Femur (tissue), 1 donor: Measurements from ENCODE around the gene CAPZB.

Experiments
- DNase-seq: peaks from one replicate; pipeline ENCODE4 v3.0.0-alpha.2; 2017

Gene CAPZB

DNA sequence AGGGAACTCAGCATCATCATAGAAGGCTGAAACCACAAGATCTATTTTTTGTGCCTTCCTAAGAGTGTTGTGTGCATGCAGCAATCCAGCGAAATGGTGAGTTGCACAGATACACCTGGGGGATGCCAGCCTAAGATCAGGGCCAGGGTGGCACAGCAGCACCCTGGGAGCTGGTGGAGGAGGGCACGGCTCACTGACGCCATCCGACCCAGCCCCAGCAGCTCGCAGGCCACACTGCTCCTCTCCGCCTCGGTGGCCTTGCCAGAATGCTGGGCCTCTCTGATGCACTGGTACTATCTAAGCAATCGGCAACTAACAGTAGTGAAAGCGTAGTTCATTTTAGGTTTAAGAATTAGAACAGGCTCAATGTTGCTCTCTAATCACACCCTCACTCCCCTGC is 37.8 kb downstream of the CAPZB start:
- DNase-seq: no peak

DNA sequence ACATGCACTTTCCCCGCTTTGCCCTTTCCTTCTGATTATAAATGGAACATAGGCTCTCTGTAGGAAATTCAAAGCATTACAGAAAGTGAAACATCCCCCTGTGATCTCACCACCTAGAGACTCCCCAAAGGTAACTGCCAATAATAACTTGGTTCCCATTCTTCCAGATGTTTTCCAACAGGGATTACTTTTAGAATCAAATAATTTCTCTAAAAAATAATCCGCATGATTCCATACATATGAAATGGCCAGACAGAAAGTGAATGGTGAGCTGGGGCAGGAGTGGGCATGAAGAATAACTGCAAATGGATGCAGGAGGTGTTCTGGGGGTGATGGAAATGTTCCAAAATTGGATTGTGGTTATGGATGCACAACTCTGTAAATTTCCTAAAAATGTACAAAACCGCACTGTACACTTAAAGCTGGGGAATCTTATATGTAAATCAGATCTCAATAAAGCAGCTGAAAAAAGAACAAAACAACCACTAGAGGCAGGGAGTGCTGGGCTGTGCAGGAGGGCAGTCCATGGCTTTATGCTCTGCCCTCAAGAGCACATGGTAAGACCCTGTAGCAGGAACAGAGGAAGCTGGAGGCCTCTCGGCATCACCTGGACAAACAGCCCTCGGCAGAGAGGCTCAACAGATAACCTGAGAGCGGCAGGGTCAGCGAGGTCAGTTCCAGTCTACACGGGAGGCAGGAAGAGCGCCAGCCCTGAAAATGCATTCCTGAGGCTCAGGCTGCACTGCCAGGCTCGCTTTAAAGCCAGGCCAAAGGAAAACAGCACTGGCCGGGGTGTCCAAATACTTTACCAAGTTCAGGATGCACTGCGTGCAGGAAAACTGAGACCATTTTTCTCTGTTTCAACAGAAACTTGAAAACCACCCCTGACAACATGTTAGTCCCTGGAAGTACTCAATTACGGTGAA is 39.7 kb downstream of the CAPZB start:
- no peak for DNase-seq

DNA sequence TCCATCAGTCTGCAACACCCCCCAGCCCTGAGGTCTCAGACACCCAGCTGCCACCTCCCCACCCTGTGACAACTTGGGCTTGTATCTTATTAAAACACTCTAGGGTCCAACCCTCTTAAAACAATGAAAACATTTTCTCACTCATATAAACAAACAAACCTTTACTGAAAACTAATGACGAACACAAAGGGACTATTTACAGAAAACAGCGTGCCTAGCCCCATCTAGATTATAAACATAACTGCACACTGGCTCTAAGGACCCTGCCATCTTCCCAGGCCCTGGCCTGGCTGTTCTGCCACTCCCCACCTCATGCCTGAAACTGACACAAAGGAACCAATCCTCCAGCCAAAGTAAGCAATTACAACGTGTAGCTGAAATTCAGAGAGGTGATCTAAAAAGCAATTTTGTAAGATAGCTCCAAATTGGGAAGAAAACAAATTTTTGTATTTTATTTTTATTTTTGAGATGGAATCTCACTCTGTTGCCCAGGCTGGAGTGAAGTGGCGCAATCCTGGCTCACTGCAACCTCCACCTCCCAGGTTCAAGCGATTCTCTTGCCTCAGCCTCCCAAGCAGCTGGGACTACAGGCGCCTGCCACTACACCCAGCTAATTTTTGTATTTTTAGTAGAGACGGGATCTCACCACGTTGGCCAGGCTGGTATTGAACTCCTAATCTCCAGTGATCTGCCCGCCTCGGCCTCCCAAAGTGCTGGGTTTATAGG is 40.9 kb downstream of the CAPZB start:
- DNase-seq: no peak

DNA sequence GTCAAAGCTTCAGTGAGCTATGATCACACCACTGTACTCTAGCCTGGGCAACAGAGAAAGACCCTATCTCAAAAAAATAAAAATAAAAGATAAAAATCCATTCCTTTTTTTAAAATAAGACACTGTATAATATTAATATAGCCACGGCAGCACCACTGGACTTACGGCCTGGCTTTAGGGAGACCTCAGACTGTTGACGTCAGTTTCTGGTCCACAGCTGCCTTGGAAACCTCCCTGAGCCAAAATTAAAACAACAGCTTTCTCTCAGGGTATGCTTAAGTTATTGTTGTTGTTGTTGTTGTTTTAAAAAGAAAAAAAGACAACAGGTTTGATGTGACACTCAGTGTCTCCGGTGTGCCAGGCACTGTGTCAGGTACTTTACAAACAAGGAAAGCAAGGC is 42.0 kb downstream of the CAPZB start:
- no peak for DNase-seq

DNA sequence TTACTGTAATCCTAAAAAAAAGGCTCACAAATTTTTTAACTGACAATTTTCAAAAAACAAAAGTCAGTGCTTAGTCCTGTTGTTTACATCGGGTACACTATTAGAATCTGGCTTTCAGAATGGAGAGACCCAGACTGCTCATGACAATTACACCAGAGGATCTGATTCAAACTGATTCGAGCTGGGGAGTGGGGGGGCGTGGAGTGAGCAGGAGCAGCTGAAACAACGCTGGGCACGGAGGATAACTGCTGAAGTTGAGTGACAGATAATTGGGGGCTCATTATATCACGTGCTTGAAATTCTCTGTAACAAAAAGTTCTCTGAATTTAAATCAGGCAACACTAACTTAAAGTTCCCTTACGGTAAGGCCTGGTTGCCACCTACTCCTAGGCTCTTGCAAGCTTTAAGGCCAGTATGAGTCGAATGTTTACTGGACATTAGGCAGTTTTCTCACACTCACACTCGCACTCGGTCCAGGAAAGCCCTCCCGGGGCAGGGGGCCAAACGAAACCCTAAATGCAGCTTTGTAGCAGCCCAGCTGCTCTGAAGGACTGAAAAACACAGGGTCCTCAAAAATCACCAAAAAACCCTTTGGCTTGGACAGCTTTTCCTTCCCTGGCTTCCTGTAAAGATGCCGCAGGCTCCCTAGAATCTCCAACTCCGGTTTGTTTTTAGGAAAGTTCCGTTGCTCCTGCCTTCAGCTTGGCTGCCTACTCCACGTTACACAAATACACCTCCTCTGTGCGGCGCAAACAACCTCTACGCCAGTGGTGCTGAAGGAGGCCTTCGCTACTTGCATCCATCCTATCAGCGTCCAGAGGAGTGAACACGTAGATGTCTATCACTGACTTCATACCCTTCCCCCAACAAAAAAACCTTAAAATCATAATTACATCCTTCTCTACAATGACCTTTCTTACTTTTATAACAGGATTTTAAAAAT is 42.9 kb downstream of the CAPZB start:
- no peak for DNase-seq

DNA sequence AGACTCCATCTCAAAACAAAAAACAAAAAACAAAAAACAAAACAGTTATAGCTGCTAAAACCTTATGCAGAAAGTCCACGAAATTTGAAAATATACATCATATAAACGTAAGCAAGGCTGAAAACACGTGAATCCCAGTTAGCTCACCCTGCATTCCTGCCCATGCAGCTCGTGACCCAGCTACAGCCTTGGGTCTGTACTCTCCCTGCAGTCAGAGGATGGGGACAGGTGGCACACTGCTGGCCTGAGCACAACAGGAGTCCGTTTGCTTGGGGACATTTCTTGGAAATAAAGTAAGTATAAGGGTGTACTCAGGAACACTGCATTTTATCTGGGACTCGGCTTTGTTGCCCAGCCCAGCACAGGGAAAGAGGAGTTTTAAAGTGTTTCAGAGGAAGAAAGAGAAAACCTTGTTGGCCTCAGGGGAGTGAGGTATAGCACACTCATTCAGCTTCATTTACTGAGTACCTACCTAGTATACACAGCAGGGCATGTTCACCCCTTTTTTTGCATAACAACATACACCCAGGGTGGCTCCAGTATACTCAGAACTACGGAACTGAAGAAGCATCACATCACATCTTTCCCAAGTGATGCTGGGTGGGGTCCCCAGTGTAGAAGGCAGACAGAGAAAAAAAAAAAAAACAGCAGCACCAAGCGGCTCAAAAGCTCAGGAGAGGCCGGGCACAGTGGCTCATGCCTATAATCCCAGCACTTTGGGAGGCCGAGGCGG is 44.1 kb downstream of the CAPZB start:
- DNase-seq: no peak

DNA sequence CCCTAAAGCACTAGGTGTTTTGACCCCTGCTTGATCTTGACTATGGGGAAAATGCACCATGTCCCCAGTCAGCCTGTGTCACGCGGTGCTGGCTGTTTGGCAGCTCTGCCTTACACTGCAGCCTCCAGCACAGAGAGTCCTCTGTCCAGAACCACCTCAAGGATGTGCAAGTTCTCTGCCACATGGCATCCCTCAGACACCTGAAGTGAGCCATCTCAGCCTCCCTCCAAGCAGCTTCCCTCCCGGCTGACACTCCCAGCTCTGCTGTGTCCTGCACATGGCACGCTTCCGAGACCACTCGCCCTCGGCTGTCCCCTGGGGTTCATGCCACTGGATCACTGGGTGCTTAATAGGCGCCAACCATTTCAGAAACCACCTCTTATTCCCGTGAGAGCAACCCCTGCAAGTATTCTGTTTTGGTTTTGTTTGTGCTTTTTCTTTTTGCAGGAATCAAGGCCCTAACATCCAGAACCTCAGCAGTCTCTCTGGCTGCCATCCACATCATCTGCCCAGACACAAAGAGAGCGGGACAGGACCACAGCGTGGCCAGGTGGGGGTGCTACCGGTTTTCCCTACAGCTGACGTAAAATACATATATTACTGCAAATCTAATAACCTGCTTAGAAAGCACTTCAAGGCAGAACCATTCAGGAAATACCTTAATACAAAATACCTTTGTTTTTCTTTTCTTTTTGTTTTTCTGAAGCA is 45.7 kb downstream of the CAPZB start:
- DNase-seq: peak; percentile 68

DNA sequence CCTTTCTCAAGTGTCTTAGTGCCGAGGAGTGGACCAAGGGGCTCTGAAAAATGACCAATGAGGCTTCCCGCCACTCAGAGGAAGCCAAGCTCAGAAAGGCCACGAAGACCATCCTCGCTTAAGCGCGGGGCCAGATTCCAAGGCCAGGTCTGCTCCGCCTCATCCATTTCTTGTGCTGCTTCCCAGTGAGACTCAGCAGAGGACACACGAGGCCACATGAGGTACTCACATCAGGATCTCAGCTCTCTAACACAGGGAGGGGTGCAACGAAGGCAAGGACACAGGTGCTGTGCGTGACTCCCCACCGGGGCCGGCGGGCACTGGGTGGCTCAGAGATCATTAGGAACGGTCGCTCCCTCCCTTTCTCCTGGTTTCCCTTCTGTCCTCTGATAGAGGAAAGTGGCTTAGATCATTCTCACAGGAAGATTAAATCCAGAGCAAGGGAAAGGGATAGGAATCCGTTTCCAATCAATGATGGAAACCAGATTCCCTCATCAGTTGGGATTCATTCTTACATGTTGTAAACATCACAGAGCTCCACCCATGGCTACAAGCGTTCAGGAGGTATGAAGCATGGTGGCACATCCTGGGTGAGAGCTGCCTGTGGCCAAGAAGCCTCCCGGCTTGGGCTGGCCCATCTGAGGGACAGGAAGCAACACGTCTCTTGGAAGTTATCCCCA is 46.7 kb downstream of the CAPZB start:
- no peak for DNase-seq

DNA sequence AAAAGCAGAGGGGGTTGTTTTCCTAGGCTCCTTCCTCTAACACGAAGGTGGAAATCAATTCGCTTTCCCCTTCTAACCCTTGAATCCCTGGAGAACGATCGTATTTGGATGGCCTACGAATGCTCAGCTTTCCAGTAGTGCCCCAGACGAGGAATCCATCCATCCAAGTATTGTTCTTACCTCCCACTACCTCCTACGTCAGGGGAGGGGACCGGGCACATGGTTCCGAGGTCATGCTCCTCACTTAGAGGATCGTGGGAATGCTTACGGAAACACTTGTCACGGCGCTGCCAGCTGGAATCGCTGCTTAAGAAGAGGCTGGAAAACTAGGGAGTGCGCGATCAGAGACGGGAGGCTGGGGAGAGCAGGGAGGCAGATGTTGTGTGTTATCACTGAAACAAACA is 47.4 kb downstream of the CAPZB start:
- peak; percentile 84 for DNase-seq

DNA sequence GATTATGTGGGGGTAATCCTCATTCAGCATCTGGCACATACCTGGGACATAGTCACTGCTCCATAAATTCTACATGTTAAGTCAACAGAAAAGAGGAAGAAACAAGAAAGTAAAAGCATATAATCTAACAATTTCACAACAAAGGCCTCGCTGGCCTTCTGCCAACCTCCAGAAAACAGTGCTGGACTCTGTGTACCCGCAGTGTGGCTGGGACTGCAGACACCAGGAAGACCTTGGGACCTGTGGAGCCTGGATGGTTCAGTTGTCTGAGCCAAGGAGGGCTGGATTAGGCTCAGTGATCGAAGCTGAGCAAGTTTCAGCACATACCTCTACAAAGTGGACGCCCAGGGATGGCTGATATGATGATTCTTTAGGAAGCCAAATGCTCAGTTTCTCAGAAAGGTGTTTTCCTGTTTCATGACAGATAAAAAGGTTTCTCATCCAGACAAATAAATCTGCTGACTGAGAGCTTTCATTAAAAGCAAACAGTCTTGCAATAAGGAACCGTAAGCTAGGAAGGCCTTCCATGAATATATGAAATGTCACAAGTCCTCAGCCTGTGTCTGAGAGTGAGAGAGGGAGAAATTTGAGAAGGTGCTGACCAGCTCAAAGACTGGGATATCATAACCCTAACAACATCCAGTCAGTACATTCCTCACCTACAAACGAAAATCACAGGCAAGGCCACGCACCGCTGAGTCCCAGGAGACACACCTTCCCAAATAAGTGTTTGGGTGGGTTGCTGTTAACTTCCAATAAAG is 48.4 kb downstream of the CAPZB start:
- peak; percentile 64 for DNase-seq

DNA sequence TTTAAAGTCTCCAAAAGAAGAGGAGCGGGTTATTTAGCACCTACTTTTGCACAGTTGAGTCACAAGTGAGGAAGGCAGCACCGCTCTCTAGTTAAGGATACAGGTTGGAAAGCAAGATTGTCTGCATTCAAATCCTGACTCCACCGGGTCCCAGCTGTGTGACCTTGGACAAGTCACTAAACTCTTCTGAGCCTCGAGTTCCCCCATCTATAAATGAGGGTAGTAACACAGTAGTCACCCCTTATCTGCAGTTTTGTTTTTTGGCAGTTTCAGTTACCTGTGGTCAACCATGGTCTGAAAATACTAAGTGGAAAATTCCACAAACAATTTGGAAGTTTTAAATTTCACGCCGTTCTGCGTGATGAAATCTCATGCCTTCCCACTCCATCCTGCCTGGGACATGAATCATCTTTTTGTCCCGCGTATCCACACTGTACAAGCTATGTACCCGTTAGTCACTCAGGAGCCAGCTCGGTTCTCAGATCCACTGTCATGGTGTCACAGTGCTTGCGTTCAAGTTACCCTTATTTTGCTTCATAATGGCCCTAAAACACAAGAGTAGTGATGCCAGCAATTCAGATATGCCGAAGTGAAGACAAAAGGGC is 49.4 kb downstream of the CAPZB start:
- no peak for DNase-seq

DNA sequence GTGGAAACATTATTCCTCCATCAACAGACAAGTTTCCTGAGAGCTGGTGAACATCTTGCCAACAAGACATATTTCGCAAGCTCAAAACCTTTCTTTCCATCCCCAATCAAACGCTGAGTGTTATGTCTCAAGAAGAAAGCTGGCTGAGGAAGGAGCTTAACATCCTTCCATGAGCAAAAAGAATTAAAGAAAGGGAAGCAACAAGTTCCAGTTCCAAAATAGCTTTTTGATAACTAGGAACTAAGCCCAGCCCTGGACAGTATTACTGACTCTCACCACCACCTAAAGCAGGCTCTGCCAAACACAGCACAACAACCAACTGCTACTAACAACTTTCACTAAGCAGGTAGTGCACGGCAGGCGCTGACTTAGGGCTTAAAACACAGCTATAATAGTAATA is 50.2 kb downstream of the CAPZB start:
- no peak for DNase-seq

DNA sequence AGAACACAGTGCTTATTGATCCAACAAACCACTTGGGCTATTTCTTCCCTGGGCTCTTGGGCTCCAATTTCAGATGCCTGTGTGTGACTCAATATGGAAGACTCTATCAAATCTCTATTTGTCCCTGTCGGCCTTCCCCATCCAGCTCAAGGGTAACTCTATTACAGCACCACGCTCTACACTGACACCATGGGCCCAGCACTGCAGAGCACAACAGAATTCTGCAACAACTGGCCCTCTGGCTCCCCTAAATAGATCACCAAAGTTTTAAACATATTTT is 51.7 kb downstream of the CAPZB start:
- no peak for DNase-seq

DNA sequence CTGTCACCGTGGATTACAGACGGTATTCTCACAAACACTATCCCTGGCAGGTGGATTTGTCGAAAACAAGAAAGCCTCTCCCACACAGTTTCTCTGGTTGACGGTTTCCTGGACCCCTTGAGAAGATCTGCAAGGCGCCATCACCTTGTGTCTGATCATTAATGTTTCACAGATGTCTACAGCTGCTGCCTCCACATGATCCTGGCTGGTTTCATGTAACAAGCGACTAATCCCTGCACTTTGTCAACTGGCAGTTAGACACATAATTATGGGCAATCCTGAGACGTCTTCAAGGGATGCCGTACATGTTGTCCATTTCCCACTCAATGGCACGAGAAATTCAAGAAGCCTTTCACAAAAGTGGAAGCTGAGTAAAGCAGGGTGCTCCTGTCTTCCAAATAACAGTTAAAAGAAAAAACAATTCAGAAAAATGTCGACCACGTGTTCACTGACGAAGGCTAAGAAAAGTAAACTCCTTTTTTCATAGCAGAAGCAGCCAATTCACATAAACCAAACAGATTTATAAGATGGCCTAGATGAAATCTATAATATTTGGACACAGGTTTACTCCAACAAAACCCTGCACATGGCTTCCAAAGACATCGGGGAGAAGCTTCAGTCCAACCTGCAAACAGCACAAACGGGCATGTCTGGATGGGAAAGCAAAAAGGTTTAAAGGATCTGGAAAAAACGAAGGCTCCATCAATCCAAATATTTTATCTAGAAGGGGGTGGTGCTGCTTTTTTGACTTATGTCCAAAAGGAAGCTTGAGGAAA is 52.2 kb downstream of the CAPZB start:
- peak; percentile 55 for DNase-seq

DNA sequence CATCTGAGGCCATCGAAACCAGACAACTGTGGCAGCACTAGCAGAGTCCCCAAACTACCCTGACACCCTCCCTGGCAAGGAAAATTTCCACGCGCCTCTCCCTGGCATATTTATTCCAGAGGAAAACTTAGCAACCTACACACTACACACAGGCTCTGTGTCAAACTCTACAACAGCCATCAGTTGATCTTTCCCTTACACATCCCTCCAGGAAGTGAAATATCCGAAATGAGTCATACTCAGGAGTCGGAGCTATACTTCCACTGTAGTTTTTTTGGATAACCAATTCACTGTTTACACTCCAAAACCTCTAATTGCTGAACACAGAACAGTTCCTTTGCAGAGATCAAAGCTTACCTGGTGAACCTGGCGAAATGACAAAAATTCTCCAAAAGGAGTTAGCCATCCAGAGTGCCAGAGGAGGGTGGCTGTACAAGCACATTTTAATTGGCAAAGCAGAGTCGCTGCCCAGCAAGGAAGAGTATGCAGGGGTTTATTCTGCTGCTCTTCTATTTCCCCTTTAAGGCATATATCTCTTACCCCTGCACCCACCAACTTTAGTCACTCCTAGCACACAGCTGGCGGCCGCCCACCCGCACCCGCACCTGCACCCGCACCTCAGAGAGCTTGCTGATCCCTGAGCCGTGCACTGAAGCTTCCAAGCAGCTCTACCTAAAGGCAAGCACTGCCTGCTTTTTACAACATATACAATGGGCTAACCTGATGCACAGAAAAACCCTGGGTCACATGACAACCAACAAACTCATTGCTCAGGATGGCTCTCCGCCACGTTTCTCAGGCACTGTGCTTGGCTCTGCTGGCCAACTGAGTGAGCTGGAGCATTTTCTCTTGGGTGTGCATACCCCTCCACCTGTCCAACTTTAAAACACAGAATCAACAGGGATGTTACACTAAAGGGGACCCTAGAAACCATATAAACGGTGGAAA is 54.9 kb downstream of the CAPZB start:
- DNase-seq: peak; percentile 75

DNA sequence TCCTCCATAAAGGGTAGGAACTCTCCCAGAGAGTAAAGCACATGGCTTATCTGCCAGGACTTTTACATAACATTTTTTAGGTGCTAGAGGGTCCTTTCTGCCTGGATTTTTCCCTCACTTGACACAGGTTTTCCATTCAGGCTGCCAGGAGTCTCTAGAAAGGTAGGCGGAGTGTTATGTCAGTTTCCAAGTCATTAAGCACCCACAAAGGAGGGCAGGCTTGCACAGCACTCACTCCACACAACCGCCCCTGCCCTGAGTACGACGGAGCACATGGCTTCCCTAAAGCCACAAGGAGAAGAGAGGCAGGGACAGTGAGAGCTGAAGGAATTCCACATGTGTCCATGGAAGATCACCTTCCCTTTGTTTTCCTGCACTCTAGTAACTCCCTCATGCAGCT is 55.7 kb downstream of the CAPZB start:
- peak; percentile 73 for DNase-seq

DNA sequence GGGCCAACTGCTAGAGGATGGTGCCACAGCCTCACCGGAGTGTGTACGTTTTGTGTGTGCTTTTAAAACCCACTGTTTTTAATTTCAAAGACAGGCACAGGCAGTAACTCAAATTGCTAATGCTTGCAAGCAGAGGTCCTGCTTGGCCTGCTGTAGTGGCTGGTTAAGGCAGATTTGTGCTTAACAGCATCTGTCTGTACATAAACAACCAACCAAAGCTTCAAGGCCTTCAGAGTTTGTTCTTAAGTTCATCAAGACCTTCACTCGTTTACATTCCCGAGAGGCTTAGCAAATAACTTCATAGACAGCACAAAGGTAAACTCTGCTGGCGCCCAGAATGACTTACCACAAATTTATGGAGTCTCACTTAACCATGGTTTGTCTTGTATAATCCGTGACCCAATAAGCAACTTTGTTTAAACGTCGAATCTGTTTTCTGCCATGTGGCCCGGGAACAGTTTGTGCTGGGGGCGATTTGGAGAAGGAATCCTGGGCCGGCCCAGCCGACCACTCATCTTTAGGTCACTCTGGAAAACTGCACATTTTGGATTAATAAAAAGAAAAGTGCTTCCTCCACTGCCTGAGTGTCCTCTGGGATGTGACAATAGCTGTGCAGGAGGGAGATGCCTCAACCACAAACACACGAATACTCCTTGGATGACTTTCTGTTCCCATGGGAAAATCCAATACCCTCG is 58.1 kb downstream of the CAPZB start:
- no peak for DNase-seq
